GM23338 (cell line): ENCODE data around the gene CCDC28A. TPM values are rescaled to one million over a fixed set of nuclear protein-coding genes. Genes with fewer than 3 reads are reported as not detected.

Experiments used
- ATAC-seq: fragments of 200-7000 bp; cut with Tn5 transposase; 3 replicates; pipeline ENCODE4 v1.9.1; 2020
- DNase-seq: peaks from one replicate; pipeline ENCODE4 v3.0.0-alpha.2; 2015; ENCODE audit warnings: low spot score
- H2AFZ ChIP-seq: fragments of 200-600 bp; sonication (generic); 2 replicates; pipeline ENCODE4 v1.8.0; 2016; ENCODE audit warnings: antibody characterized with exemption, mild to moderate bottlenecking, moderate library complexity
- H3F3A ChIP-seq: fragments of 200-600 bp; sonication (generic); replicated peaks from 2 replicates; pipeline ENCODE4 v1.8.0; 2017; ENCODE audit warnings: antibody characterized with exemption, mixed run types, low read depth
- H3K27ac ChIP-seq: fragments of 200-600 bp; sonication (generic); 2 replicates; pipeline ENCODE4 v1.6.1; 2016; ENCODE audit warnings: low read depth
- H3K27me3 ChIP-seq: fragments of 200-600 bp; sonication (generic); 2 replicates; pipeline ENCODE4 v1.8.0; 2016; ENCODE audit warnings: mild to moderate bottlenecking, mixed run types, moderate library complexity; ENCODE audit not compliant: insufficient read depth
- H3K36me3 ChIP-seq: fragments of 200-600 bp; sonication (generic); 2 replicates; pipeline ENCODE4 v1.8.0; 2016; ENCODE audit warnings: mild to moderate bottlenecking; ENCODE audit not compliant: insufficient read depth
- H3K4me1 ChIP-seq: fragments of 200-600 bp; sonication (generic); 2 replicates; pipeline ENCODE4 v1.8.0; 2016; ENCODE audit warnings: mild to moderate bottlenecking, moderate library complexity; ENCODE audit not compliant: insufficient read depth
- H3K4me2 ChIP-seq: fragments of 200-600 bp; sonication (generic); 2 replicates; pipeline ENCODE4 v1.7.1; 2017; ENCODE audit warnings: mixed run types
- H3K4me3 ChIP-seq: fragments of 200-600 bp; sonication (generic); 2 replicates; pipeline ENCODE4 v1.6.1; 2016; ENCODE audit warnings: mixed run types
- H3K79me2 ChIP-seq: fragments of 200-600 bp; sonication (generic); replicated peaks from 2 replicates; pipeline ENCODE4 v1.8.0; 2017; ENCODE audit warnings: mild to moderate bottlenecking; ENCODE audit not compliant: insufficient read depth
- H3K9me2 ChIP-seq: fragments of 200-600 bp; sonication (generic); 2 replicates; pipeline ENCODE4 v1.8.0; 2017; ENCODE audit not compliant: insufficient read depth
- H4K20me1 ChIP-seq: fragments of 200-600 bp; sonication (generic); replicated peaks from 2 replicates; pipeline ENCODE4 v1.8.0; 2017; ENCODE audit warnings: mild to moderate bottlenecking; ENCODE audit not compliant: insufficient read depth
- H3K27ac Mint-ChIP-seq: 2 replicates; pipeline ENCODE4 v1.8.0; 2020; ENCODE audit warnings: inconsistent platforms, mild to moderate bottlenecking, moderate library complexity, mixed read lengths
- H3K27me3 Mint-ChIP-seq: 3 replicates; pipeline ENCODE4 v1.8.0; 2022; ENCODE audit warnings: low read depth, mild to moderate bottlenecking, moderate library complexity, mixed read lengths, inconsistent platforms; ENCODE audit not compliant: insufficient read depth, poor library complexity
- H3K36me3 Mint-ChIP-seq: 3 replicates; pipeline ENCODE4 v1.8.0; 2021; ENCODE audit warnings: low read depth, mild to moderate bottlenecking, inconsistent platforms, moderate library complexity, mixed read lengths
- H3K4me1 Mint-ChIP-seq: 3 replicates; pipeline ENCODE4 v1.8.0; 2020; ENCODE audit warnings: mild to moderate bottlenecking, inconsistent platforms, mixed read lengths
- H3K4me3 Mint-ChIP-seq: 3 replicates; pipeline ENCODE4 v1.8.0; 2021; ENCODE audit warnings: moderate library complexity, mild to moderate bottlenecking, inconsistent platforms, mixed read lengths
- H3K9me3 Mint-ChIP-seq: 3 replicates; pipeline ENCODE4 v1.8.0; 2020; ENCODE audit warnings: moderate library complexity, mild to moderate bottlenecking, inconsistent platforms, mixed read lengths
- CREB1 ChIP-seq: fragments of 250-450 bp; sonication (Bioruptor Pico); IDR thresholded peaks from 2 replicates; pipeline ENCODE4 v1.5.0; 2020; ENCODE audit warnings: low read depth, mild to moderate bottlenecking, moderate library complexity
- EZH2 ChIP-seq: fragments of 200-600 bp; sonication (generic); IDR thresholded peaks from one replicate; pipeline ENCODE4 v1.8.0; 2017; ENCODE audit warnings: antibody characterized with exemption, mild to moderate bottlenecking, low read depth; ENCODE audit not compliant: unreplicated experiment
- EZH2phosphoT487 ChIP-seq: fragments of 200-600 bp; sonication (generic); IDR thresholded peaks from one replicate; pipeline ENCODE4 v1.8.1; 2018; ENCODE audit warnings: antibody characterized with exemption; ENCODE audit not compliant: unreplicated experiment
- JUNB ChIP-seq: IDR thresholded peaks from one replicate; pipeline ENCODE4 v1.6.1; 2016; ENCODE audit warnings: antibody characterized with exemption; ENCODE audit not compliant: unreplicated experiment
- NANOG ChIP-seq: IDR thresholded peaks from 2 replicates; pipeline ENCODE4 v1.6.1; 2016; ENCODE audit warnings: antibody characterized with exemption, borderline replicate concordance
- POLR2AphosphoS5 ChIP-seq: IDR thresholded peaks from 2 replicates; pipeline ENCODE4 v1.6.1; 2016; ENCODE audit warnings: antibody characterized with exemption, low read depth
- STAT1 ChIP-seq: IDR thresholded peaks from one replicate; pipeline ENCODE4 v1.6.1; 2016; ENCODE audit warnings: antibody characterized with exemption; ENCODE audit not compliant: unreplicated experiment
- ZNF114 ChIP-seq: fragments of 250-450 bp; sonication (Bioruptor Pico); IDR thresholded peaks from 2 replicates; pipeline ENCODE4 v1.5.0; 2020; ENCODE audit warnings: mild to moderate bottlenecking, moderate library complexity
- ZNF331 ChIP-seq: fragments of 250-450 bp; sonication (Bioruptor Pico); IDR thresholded peaks from 2 replicates; pipeline ENCODE4 v1.5.0; 2020; ENCODE audit warnings: low read depth, mild to moderate bottlenecking, moderate library complexity
- polyA plus RNA-seq: library from polyadenylated mRNA; unstranded; fragments of >200 nt; fragmentation: Nextera tagmentation; extraction: Ambion mirVana; gene quantifications from 2 replicates; pipeline ENCODE4 v1.2.1, GENCODE V29; 2016
- total RNA-seq: library from RNA; depleted of rRNA; stranded (reverse); fragments of >200 nt; shearing (Covaris generic); gene quantifications from 2 replicates; pipeline ENCODE4 v1.2.3, GENCODE V29; 2014
- TF ChIP-seq, protein P1 (sequence below): fragments of 250-450 bp; sonication (Bioruptor Pico); IDR thresholded peaks from 2 replicates; pipeline ENCODE4 v1.5.0; 2020; ENCODE audit warnings: mild to moderate bottlenecking, moderate library complexity
- TF ChIP-seq, protein P2 (sequence below): IDR thresholded peaks from 2 replicates; pipeline ENCODE4 v1.6.1; 2016; ENCODE audit warnings: antibody characterized with exemption
- TF ChIP-seq, protein P3 (sequence below): IDR thresholded peaks from one replicate; pipeline ENCODE4 v1.6.1; 2018; ENCODE audit warnings: antibody characterized with exemption; ENCODE audit not compliant: unreplicated experiment

The CCDC28A gene
- total and polyA plus RNA-seq, 2 experiments from 2014 or later: 11.2 to 14.0 TPM

DNA sequence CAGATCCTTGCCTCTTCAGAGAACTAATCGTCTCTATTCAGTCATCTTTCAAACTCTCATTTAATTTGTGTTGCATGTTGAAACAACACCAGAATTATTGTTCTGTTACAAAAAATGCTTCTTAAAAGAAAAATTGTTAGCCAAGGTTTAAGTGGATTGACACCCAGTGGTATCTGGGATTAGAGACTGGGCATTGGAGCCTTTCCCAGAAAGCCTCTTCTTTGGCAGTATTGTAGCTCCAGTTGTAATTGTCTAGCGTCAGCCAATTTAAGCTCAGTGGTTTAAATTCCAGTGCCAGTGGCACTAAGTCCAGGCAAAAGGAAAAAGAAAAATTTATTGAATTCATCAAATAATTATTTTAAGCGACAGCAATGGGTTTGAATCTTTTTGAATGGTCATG, 801 bp downstream of the CCDC28A start (continued):
- TF ChIP-seq NANOG (no peak), ZNF114 (no peak)
- TF ChIP-seq, protein P1, sequence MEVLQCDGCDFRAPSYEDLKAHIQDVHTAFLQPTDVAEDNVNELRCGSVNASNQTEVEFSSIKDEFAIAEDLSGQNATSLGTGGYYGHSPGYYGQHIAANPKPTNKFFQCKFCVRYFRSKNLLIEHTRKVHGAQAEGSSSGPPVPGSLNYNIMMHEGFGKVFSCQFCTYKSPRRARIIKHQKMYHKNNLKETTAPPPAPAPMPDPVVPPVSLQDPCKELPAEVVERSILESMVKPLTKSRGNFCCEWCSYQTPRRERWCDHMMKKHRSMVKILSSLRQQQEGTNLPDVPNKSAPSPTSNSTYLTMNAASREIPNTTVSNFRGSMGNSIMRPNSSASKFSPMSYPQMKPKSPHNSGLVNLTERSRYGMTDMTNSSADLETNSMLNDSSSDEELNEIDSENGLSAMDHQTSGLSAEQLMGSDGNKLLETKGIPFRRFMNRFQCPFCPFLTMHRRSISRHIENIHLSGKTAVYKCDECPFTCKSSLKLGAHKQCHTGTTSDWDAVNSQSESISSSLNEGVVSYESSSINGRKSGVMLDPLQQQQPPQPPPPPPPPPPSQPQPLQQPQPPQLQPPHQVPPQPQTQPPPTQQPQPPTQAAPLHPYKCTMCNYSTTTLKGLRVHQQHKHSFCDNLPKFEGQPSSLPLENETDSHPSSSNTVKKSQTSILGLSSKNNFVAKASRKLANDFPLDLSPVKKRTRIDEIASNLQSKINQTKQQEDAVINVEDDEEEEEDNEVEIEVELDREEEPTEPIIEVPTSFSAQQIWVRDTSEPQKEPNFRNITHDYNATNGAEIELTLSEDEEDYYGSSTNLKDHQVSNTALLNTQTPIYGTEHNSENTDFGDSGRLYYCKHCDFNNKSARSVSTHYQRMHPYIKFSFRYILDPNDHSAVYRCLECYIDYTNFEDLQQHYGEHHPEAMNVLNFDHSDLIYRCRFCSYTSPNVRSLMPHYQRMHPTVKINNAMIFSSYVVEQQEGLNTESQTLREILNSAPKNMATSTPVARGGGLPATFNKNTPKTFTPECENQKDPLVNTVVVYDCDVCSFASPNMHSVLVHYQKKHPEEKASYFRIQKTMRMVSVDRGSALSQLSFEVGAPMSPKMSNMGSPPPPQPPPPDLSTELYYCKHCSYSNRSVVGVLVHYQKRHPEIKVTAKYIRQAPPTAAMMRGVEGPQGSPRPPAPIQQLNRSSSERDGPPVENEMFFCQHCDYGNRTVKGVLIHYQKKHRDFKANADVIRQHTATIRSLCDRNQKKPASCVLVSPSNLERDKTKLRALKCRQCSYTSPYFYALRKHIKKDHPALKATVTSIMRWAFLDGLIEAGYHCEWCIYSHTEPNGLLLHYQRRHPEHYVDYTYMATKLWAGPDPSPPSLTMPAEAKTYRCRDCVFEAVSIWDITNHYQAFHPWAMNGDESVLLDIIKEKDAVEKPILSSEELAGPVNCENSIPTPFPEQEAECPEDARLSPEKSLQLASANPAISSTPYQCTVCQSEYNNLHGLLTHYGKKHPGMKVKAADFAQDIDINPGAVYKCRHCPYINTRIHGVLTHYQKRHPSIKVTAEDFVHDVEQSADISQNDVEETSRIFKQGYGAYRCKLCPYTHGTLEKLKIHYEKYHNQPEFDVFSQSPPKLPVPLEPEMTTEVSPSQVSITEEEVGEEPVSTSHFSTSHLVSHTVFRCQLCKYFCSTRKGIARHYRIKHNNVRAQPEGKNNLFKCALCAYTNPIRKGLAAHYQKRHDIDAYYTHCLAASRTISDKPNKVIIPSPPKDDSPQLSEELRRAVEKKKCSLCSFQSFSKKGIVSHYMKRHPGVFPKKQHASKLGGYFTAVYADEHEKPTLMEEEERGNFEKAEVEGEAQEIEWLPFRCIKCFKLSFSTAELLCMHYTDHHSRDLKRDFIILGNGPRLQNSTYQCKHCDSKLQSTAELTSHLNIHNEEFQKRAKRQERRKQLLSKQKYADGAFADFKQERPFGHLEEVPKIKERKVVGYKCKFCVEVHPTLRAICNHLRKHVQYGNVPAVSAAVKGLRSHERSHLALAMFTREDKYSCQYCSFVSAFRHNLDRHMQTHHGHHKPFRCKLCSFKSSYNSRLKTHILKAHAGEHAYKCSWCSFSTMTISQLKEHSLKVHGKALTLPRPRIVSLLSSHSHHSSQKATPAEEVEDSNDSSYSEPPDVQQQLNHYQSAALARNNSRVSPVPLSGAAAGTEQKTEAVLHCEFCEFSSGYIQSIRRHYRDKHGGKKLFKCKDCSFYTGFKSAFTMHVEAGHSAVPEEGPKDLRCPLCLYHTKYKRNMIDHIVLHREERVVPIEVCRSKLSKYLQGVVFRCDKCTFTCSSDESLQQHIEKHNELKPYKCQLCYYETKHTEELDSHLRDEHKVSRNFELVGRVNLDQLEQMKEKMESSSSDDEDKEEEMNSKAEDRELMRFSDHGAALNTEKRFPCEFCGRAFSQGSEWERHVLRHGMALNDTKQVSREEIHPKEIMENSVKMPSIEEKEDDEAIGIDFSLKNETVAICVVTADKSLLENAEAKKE: no peak
- TF ChIP-seq, protein P2, sequence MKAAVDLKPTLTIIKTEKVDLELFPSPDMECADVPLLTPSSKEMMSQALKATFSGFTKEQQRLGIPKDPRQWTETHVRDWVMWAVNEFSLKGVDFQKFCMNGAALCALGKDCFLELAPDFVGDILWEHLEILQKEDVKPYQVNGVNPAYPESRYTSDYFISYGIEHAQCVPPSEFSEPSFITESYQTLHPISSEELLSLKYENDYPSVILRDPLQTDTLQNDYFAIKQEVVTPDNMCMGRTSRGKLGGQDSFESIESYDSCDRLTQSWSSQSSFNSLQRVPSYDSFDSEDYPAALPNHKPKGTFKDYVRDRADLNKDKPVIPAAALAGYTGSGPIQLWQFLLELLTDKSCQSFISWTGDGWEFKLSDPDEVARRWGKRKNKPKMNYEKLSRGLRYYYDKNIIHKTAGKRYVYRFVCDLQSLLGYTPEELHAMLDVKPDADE: no peak

DNA sequence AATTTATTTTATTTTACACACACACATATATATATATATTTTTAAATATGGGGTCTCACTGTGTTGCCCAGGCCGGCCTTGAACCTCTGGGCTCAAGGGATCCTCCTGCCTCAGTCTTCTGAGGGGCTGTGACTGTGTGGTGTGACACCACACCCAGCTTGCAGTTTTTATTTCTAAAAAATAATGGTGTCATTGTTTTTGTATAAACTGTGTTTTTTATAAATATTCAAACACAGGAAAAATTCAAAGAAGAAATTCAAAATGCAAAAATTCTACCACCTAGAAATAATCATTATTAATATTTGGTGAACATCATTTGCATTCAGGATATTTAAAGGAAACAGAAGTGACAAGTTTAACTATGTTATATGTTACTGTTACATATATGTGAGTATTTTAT, 3.1 kb downstream of the CCDC28A start:
- no peak overlapping the region for H3K4me2 ChIP-seq
- no peaks in the 10 kb centered on the region for H3K9me3 Mint-ChIP-seq
- no peaks in the 10 kb centered on the region for H3K36me3 ChIP-seq
- no peak overlapping the region for H3K27ac Mint-ChIP-seq
- H3K4me1 Mint-ChIP-seq: peaks cover 7% of the 10 kb centered on the region
- ATAC-seq (no peak), DNase-seq (no peak)
- H3K27ac ChIP-seq: no peak overlapping the region
- no peaks in the 10 kb centered on the region for H3K9me2 ChIP-seq
- H3F3A ChIP-seq: no peaks in the 10 kb centered on the region
- H3K4me1 ChIP-seq: peaks cover 6% of the 10 kb centered on the region
- H3K36me3 Mint-ChIP-seq: no peaks in the 10 kb centered on the region
- no peak overlapping the region for H2AFZ ChIP-seq
- H4K20me1 ChIP-seq: no peaks in the 10 kb centered on the region
- H3K27me3 Mint-ChIP-seq: peaks cover 11% of the 10 kb centered on the region
- H3K79me2 ChIP-seq: no peaks in the 10 kb centered on the region
- H3K4me3 ChIP-seq: no peak overlapping the region
- H3K4me3 Mint-ChIP-seq: no peak overlapping the region
- no peaks in the 10 kb centered on the region for H3K27me3 ChIP-seq
- TF ChIP-seq ZNF114 (no peak), EZH2phosphoT487 (no peak), JUNB (no peak), ZNF331 (CRISPR knock-in tag) (no peak), POLR2AphosphoS5 (no peak), EZH2 (no peak), STAT1 (no peak), CREB1 (no peak)
- TF ChIP-seq, protein P2: no peak
- TF ChIP-seq, protein P3, sequence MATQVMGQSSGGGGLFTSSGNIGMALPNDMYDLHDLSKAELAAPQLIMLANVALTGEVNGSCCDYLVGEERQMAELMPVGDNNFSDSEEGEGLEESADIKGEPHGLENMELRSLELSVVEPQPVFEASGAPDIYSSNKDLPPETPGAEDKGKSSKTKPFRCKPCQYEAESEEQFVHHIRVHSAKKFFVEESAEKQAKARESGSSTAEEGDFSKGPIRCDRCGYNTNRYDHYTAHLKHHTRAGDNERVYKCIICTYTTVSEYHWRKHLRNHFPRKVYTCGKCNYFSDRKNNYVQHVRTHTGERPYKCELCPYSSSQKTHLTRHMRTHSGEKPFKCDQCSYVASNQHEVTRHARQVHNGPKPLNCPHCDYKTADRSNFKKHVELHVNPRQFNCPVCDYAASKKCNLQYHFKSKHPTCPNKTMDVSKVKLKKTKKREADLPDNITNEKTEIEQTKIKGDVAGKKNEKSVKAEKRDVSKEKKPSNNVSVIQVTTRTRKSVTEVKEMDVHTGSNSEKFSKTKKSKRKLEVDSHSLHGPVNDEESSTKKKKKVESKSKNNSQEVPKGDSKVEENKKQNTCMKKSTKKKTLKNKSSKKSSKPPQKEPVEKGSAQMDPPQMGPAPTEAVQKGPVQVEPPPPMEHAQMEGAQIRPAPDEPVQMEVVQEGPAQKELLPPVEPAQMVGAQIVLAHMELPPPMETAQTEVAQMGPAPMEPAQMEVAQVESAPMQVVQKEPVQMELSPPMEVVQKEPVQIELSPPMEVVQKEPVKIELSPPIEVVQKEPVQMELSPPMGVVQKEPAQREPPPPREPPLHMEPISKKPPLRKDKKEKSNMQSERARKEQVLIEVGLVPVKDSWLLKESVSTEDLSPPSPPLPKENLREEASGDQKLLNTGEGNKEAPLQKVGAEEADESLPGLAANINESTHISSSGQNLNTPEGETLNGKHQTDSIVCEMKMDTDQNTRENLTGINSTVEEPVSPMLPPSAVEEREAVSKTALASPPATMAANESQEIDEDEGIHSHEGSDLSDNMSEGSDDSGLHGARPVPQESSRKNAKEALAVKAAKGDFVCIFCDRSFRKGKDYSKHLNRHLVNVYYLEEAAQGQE: no peak
